ENCODE measurements around the gene IER2.

The IER2 gene, protein sequence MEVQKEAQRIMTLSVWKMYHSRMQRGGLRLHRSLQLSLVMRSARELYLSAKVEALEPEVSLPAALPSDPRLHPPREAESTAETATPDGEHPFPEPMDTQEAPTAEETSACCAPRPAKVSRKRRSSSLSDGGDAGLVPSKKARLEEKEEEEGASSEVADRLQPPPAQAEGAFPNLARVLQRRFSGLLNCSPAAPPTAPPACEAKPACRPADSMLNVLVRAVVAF

DNA sequence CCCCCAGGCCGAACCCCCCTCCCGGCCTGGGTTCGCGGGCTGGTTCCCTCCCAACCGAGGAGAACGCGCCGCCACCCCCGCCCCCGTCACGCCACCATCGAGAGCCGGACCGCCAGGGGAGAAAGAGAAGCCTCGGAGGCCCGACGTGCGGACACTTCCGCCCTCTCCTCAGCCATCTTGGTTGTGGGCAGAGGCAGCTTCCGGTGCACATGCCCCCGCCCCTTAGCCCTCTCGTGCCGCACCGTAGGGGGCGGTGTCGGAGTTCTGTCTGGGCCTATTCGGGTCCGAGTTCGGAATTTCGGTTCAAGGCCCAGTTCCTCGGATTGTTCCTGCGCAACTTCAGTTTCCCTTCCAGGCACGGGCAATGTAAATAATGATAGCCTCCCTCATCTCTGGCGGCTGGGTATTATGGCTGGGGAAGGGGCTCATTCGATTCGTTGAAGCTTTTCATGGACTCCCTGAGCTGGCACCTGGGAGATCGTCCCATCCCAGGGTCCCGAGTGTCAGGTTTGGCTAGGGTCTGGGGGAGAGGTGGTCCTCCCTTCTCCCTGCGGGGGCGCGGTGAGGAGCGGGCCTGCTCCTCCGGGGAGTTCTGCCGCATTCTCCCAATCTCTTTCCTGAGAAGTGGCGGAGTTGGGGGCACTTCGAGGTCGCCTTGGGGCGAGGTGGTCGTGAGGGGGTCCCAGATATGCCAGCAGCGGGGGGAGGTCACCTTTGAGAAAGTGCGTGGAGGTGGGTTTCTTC, at the start of gene IER2, which contains the start of gene STX10:
IER2 (plus strand) TSS at position 225 of the 744 bp plus-strand sequence. CDS start 2,776 bp downstream, outside the sequence.
STX10 (minus strand) TSS at position 189 of the 744 bp plus-strand sequence. CDS start 202 bp downstream, outside the sequence.
- in situ Hi-C loops (cut with HindIII; ENCODE audit: low sequenced_read_pairs): no loop called here
- TF ChIP-seq, protein P1, sequence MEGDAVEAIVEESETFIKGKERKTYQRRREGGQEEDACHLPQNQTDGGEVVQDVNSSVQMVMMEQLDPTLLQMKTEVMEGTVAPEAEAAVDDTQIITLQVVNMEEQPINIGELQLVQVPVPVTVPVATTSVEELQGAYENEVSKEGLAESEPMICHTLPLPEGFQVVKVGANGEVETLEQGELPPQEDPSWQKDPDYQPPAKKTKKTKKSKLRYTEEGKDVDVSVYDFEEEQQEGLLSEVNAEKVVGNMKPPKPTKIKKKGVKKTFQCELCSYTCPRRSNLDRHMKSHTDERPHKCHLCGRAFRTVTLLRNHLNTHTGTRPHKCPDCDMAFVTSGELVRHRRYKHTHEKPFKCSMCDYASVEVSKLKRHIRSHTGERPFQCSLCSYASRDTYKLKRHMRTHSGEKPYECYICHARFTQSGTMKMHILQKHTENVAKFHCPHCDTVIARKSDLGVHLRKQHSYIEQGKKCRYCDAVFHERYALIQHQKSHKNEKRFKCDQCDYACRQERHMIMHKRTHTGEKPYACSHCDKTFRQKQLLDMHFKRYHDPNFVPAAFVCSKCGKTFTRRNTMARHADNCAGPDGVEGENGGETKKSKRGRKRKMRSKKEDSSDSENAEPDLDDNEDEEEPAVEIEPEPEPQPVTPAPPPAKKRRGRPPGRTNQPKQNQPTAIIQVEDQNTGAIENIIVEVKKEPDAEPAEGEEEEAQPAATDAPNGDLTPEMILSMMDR (IDR thresholded peaks at IDR 0.05; ENCODE audit: low read depth, low read length, missing control alignments): peak; percentile 49
- H3K4me3 ChIP-seq (ENCODE audit: low read depth, low read length): peak within 1 kb of the TSS; percentile 95

DNA sequence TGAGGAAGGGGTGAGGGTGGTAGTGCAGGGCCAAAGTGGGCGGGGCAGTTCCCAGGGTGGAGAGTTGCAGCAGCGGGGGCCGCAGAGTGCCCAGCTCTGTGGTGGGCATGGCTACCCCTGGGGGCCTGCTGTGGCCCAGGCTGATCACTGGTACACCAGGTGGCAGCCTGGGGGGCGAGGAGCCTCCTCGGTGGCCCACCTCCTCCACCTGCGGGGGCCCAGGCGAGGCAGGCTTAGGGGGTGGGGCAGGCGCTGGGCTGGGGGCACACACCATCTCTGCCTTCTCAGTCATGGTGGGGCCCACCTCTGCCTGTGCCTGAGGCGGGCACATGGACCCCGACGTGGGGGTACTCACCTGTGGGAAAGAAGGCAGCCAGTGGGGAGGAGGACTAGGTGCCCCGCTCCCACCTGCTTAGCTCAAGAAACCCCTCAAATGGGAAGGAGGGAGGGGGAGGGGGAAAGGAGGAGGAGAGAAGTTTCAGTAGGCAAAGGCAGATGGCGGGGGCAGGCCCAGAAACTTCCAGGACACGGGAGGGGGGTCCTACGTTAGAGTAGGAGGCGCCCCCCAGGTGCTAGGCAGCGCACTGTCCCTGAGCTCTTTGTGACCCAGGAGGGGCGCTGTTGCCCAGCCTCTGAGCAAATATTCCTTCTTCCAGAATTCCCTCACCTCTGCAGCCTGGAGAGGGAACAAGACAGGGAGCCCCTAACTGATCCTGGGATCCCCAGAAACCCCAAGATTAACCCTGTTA, 49.2 kb upstream of the IER2 start:
- H3K4me3 ChIP-seq (ENCODE audit: low read depth, low read length): no peak overlapping the region
- TF ChIP-seq, protein P1 (IDR thresholded peaks at IDR 0.05; ENCODE audit: low read depth, low read length, missing control alignments): no peak
- no peak for DNase-seq (ENCODE audit: low read depth)
- in situ Hi-C loops (cut with HindIII; ENCODE audit: low sequenced_read_pairs): no loop called here

More for the DNA sequence above, at the start of gene IER2, which contains the start of gene STX10:
- peak; percentile 71 for DNase-seq (ENCODE audit: low read depth)

DNA sequence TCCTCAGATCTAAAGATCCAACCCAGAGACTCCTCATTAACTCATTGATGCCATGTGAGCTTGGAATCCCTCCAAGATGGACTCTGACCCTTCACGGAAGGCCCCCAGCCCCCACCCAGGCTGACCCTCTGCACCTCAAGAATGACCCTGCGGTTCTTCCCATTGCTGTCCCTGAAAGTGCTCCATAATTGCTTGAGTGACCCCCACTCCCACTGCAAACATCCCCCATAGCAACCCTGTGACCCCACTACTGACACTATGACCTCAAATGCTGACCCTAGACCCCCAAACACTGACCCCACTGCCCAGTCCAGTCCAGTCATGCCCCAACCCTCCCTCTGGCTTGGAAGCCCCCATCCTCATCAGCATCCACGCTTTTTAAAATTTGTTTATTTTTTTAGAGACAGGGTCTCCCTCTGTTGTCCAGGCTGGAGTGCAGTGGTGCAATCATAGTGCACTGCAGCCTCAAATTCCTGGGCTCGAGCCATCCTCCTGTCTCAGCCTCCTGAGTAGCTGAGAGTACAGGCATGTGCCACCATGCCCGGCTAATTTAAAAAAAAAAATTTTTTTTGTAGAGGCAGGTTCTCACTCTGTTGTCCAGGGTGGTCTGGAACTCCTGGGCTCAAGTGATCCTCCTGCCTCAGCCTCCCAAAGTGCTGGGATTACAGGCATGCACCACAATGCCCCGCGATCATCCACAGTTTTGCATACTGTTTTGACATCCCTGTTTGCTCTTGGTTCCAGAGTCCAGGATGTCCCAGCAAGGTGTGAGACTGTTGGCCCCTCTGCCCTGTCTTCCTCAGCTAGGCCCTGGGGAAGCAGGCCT, 48.4 kb upstream of the IER2 start:
- in situ Hi-C loops (cut with HindIII; ENCODE audit: low sequenced_read_pairs): no loop called here
- TF ChIP-seq, protein P1 (IDR thresholded peaks at IDR 0.05; ENCODE audit: low read depth, low read length, missing control alignments): no peak
- DNase-seq (ENCODE audit: low read depth): no peak
- H3K4me3 ChIP-seq (ENCODE audit: low read depth, low read length): no peak overlapping the region

DNA sequence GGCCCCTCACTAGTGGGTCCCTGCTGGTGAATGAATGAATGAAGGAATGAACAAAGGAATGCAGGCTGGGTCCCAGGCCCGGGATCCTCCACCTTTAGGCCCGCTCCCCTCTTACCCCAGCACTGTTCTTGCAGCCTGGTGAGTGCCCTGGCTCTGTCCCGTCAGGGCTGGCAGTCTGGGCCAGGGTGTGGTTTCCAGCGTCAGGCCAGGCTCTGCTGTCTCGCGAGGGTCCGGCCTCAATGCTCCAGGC, 47.9 kb upstream of the IER2 start:
- H3K4me3 ChIP-seq (ENCODE audit: low read depth, low read length): no peak overlapping the region

DNA sequence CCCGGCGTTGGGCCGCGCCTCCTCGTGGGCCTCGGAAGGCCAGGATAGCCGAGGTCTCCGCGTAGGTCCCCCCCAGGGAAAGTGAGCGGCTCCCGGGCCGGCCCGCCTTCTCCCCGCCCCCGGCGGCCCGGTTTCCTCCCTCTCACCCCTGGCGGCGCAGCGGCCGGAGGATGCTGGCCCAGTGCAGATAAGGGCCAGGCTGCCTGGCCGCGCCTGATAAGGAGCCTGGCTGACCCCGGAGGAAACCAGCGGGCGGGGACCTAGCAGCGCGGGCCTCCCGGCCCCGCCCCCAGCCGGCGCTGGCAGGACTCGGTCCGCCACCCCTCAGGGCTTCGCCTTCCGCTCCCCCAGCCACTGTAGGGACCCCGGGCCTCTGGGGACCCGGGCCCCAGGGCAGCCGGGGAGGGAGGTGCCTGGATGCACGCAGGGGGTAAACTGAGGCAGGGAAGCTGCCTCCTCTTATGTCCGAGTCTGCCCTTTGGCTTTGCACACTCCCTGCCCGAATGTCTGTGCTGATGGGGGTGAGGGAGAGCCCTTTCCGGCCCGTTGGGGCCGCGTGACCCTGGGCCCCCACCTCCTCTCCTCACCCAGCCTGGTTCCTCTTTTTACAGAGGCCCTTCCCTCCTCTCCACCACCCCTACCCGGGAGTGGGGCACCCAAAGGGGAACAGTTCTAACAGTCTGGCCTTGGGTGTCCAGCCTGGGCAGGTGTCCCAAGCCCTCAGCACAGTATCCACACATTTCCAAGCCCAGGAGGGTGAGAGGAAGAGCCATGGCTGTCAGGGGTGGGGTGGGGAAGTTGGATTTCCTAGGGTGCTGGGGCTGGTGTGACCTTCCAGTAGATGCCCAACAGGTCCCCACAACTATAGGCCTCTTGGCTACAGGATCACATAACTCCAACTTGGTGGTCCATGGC, 47.3 kb upstream of the IER2 start, which contains the start of gene LYL1:
LYL1 (minus strand) TSS at position 193 of the 915 bp plus-strand sequence. CDS start 1,687 bp downstream, outside the sequence.
- no peak within 1 kb of the TSS for H3K4me3 ChIP-seq (ENCODE audit: low read depth, low read length)
- no peak for DNase-seq (ENCODE audit: low read depth)
- TF ChIP-seq, protein P1 (IDR thresholded peaks at IDR 0.05; ENCODE audit: low read depth, low read length, missing control alignments): no peak
- in situ Hi-C loops (cut with HindIII; ENCODE audit: low sequenced_read_pairs): no loop called here

More for the DNA sequence above, 47.9 kb upstream of the IER2 start:
- TF ChIP-seq, protein P1 (IDR thresholded peaks at IDR 0.05; ENCODE audit: low read depth, low read length, missing control alignments): no peak
- in situ Hi-C loops (cut with HindIII; ENCODE audit: low sequenced_read_pairs): no loop called here
- no peak for DNase-seq (ENCODE audit: low read depth)

All from astrocyte of the cerebellum (primary cell).